Stimulated activated CD8-positive, alpha-beta memory T cell treated with anti-CD3 and anti-CD28 coated beads, Interleukin-4, amount 100 ng/mL, for 48 hours (primary cell): ENCODE results near the gene BCL2L11.

ENCODE experiments used
- DNase-seq: peaks from one replicate; pipeline ENCODE4 v3.0.0-alpha.2; 2020

BCL2L11 gene

GRCh38 chr2:111198701-111199100 is 78.0 kb downstream of the BCL2L11 start:
- no peak for DNase-seq

DNA sequence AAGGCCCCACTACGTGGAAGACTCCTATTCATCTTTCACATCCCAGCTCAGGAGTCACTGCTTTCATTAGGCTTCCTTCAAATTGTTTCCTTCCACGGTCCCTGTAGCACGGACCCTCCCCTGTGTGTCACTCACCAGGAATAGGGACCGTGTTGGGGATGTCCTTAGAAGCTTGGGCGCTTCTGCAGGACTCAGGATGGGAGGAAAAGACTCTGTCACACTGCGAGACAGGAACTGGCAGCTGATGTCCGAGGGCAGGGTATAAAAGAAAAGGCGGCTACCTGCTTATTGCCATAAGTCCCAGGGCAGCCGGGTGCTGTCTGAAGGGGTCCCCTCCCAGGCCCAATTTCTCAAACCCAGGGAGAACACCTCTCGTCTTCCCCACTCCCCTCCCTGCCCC is 79.1 kb downstream of the BCL2L11 start:
- DNase-seq, result no peak

- no peak for DNase-seq
Observed at GRCh38 chr2:111200333-111200881, 79.7 kb downstream of the BCL2L11 start.

GRCh38 chr2:111201214-111201613 is 80.5 kb downstream of the BCL2L11 start:
- DNase-seq, result no peak

GRCh38 chr2:111202266-111203040 is 81.7 kb downstream of the BCL2L11 start:
- no peak for DNase-seq

- DNase-seq, result no peak
Observed at GRCh38 chr2:111204706-111205105, 84.0 kb downstream of the BCL2L11 start.

- DNase-seq, result no peak
Observed at GRCh38 chr2:111205774-111206173, 85.1 kb downstream of the BCL2L11 start.

DNA sequence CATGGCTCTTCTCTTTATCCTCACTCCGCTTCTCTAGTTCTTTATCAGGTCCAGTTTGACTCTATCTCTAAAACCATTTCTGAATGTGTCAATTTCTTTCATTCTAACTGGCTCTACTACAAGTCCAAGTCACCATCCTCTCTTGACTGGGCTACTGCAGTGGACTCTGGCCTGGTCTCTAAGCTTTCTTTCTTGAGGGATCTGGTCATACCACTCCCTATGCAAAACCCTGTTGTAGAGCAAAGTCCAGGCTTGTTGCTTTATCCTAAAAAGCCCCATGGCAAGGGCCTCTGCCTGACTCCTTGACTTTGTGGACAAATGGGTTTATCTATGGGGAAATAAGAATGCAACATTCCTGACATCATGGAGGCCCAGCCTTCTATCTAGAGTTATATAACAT is 87.1 kb downstream of the BCL2L11 start:
- DNase-seq, result no peak

- no peak for DNase-seq
Observed at GRCh38 chr2:111208639-111209038, 87.9 kb downstream of the BCL2L11 start.

DNA sequence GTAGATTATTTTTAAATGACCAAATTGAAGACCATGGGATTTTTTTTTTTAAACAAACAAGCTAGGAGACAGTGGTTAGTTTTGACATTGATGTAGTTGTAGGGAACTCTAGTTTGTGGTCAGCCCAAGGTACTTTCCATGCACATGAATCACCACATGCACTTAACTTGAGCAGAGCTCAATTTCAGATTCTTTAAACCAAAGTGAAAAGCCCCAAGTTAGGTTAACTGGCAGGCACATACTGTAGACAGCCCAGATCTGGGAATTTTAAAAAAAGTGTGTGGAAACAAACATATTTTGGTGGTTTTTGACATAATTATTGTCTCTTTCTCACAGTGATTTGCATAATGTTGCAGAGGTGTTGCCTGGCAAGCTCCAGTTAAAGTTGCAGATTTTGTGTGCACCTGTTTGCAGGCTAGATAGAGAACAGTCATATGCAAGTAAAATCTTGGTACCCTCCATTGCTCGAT is 88.4 kb downstream of the BCL2L11 start:
- DNase-seq, result peak; percentile 39

- DNase-seq, result no peak
Observed at GRCh38 chr2:111210036-111210435, 89.3 kb downstream of the BCL2L11 start.

DNA sequence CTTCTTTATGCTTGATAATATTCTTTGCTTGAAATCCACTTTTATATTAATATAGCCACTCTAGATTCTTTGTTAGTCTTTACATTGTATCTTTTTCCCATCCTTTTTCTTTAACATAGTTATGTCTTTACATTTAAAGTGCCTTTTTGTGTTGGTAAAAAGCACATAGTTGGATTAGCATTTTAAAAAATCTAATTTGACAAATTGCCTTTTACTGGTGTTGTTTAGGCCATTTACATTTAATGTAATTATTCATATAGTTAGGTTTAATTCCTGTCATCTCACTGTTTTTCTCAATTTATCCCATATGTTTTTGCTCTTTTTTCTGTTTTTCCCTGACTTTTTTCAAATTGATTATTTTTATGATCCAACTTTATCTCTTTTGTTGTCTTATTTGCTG is 93.2 kb downstream of the BCL2L11 start:
- DNase-seq, result no peak

DNA sequence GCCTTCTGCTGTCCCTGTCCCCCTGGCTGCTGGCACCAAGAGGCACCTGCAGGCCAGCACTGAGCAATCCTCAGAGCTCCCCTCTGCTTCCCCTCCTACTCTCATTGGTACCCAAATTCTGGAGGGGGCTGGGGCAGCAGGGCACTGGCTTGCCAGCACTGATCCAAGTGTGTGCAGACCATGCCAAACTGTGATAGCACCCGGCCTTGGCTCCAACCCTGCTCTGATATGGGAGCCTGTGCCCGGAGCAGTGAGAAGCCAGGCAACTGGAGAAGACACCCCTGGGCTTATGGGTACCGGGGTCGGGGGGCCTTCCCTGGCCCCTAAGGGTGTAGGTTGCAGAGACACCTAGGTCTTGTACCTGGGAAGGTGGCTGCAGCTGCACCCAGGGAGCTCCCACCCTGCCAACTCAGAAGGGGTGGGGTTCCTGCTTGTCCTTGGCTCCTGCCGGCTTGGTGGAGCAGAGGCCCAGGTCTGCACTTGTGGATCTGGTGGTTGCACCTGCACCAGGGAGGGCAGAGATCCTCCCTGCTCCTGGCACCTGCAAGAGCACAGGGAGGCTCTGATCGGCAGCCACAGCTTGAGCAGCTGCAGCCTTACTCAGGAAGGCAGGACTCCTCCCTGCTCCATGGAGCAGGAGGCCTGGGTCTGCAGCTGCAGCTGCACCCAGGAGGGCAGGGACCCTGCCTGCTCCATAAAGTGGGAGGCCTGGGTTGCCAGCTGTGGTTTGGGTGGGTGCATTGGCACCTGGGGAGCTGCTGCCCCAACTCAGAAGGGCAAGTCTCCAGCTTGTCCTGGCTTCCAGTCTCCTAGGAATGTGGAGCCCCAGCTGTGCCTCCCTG is 96.3 kb downstream of the BCL2L11 start:
- no peak for DNase-seq
